IPS-18a (cell line): ENCODE data around the gene CISD1.

ENCODE experiments used
- H3K27ac ChIP-seq: one replicate; pipeline ENCODE4 v1.5.1; 2013; ENCODE audit warnings: low read length
- H3K27me3 ChIP-seq: one replicate; pipeline ENCODE4 v1.6.1; 2013; ENCODE audit warnings: mild to moderate bottlenecking, low read length; ENCODE audit not compliant: control insufficient read depth, insufficient read depth
- H3K36me3 ChIP-seq: one replicate; pipeline ENCODE4 v1.6.1; 2013; ENCODE audit warnings: low read depth, low read length; ENCODE audit not compliant: control insufficient read depth
- H3K4me1 ChIP-seq: one replicate; pipeline ENCODE4 v1.6.1; 2013; ENCODE audit warnings: low read depth, low read length; ENCODE audit not compliant: control insufficient read depth
- H3K4me3 ChIP-seq: one replicate; pipeline ENCODE4 v1.5.1; 2013; ENCODE audit warnings: low read length
- H3K9ac ChIP-seq: one replicate; pipeline ENCODE4 v1.6.1; 2013; ENCODE audit warnings: mild to moderate bottlenecking, low read length, moderate library complexity
- H3K9me3 ChIP-seq: one replicate; pipeline ENCODE4 v1.6.1; 2013; ENCODE audit warnings: low read depth, low read length; ENCODE audit not compliant: control insufficient read depth

Gene CISD1

GRCh38 chr10:58320351-58321049, 51.5 kb downstream of the CISD1 start:
- Histone ChIP-seq H3K9me3 (no peaks in the 10 kb centered on the region), H3K27me3 (no peaks in the 10 kb centered on the region), H3K27ac (no peak overlapping the region), H3K4me1 (no peaks in the 10 kb centered on the region), H3K36me3 (no peaks in the 10 kb centered on the region), H3K4me3 (no peak overlapping the region), H3K9ac (no peak overlapping the region)

- H3K27ac ChIP-seq, result no peak overlapping the region
- H3K9ac ChIP-seq, result no peak overlapping the region
- no peaks in the 10 kb centered on the region for H3K27me3 ChIP-seq
- no peaks in the 10 kb centered on the region for H3K4me1 ChIP-seq
- H3K9me3 ChIP-seq, result no peaks in the 10 kb centered on the region
- H3K36me3 ChIP-seq, result no peaks in the 10 kb centered on the region
- no peak overlapping the region for H3K4me3 ChIP-seq
These were observed 53.3 kb downstream of the CISD1 start for GRCh38 chr10:58322072-58322834.

- Histone ChIP-seq H3K4me3 (no peak overlapping the region), H3K36me3 (no peaks in the 10 kb centered on the region), H3K9ac (no peak overlapping the region), H3K27me3 (no peaks in the 10 kb centered on the region), H3K27ac (no peak overlapping the region), H3K9me3 (no peaks in the 10 kb centered on the region), H3K4me1 (no peaks in the 10 kb centered on the region)
These were observed 53.9 kb downstream of the CISD1 start for GRCh38 chr10:58322835-58323209.

- no peaks in the 10 kb centered on the region for H3K36me3 ChIP-seq
- H3K4me3 ChIP-seq, result no peak overlapping the region
- H3K4me1 ChIP-seq, result no peaks in the 10 kb centered on the region
- H3K9me3 ChIP-seq, result no peaks in the 10 kb centered on the region
- H3K27me3 ChIP-seq, result no peaks in the 10 kb centered on the region
- no peak overlapping the region for H3K27ac ChIP-seq
- H3K9ac ChIP-seq, result no peak overlapping the region
These were observed 58.0 kb downstream of the CISD1 start for GRCh38 chr10:58326967-58327381.

- Histone ChIP-seq H3K27me3 (no peaks in the 10 kb centered on the region), H3K4me3 (no peak overlapping the region), H3K4me1 (no peaks in the 10 kb centered on the region), H3K9me3 (no peaks in the 10 kb centered on the region), H3K36me3 (no peaks in the 10 kb centered on the region), H3K27ac (no peak overlapping the region), H3K9ac (no peak overlapping the region)
These were observed 59.3 kb downstream of the CISD1 start for GRCh38 chr10:58328233-58328632.

- no peaks in the 10 kb centered on the region for H3K4me1 ChIP-seq
These were observed 61.5 kb downstream of the CISD1 start for GRCh38 chr10:58330431-58330830.

GRCh38 chr10:58331646-58332045, 62.7 kb downstream of the CISD1 start:
- peaks cover 7% of the 10 kb centered on the region for H3K4me1 ChIP-seq
- no peaks in the 10 kb centered on the region for H3K36me3 ChIP-seq
- no peak overlapping the region for H3K27ac ChIP-seq

More at GRCh38 chr10:58330431-58330830, 61.5 kb downstream of the CISD1 start:
- Histone ChIP-seq H3K9ac (no peak overlapping the region), H3K27me3 (no peaks in the 10 kb centered on the region), H3K36me3 (no peaks in the 10 kb centered on the region), H3K4me3 (no peak overlapping the region), H3K9me3 (no peaks in the 10 kb centered on the region), H3K27ac (no peak overlapping the region)

GRCh38 chr10:58334817-58335305, 65.9 kb downstream of the CISD1 start, which contains the start of gene UBE2D1:
Gene UBE2D1 (plus strand): TSS chr10:58335006. CDS start chr10:58335202, 196 bp downstream.
- H3K27me3 ChIP-seq, result no peaks in the 10 kb centered on the region
- H3K27ac ChIP-seq, result no peak within 1 kb of the TSS
- H3K9me3 ChIP-seq, result no peaks in the 10 kb centered on the region
- H3K4me3 ChIP-seq, result peak within 1 kb of the TSS; percentile 89
- no peaks in the 10 kb centered on the region for H3K36me3 ChIP-seq
- H3K9ac ChIP-seq, result peak within 1 kb of the TSS; percentile 80
- H3K4me1 ChIP-seq, result peaks cover 7% of the 10 kb centered on the region

More at GRCh38 chr10:58331646-58332045, 62.7 kb downstream of the CISD1 start:
- Histone ChIP-seq H3K9ac (no peak overlapping the region), H3K9me3 (no peaks in the 10 kb centered on the region), H3K27me3 (no peaks in the 10 kb centered on the region), H3K4me3 (no peak overlapping the region)

- Histone ChIP-seq H3K27me3 (no peaks in the 10 kb centered on the region), H3K4me1 (peaks cover 7% of the 10 kb centered on the region), H3K9ac (peak overlapping the region; percentile 80), H3K27ac (no peak overlapping the region), H3K9me3 (no peaks in the 10 kb centered on the region), H3K36me3 (no peaks in the 10 kb centered on the region), H3K4me3 (peak overlapping the region; percentile 89)
These were observed 66.5 kb downstream of the CISD1 start for GRCh38 chr10:58335306-58336005.

- Histone ChIP-seq H3K4me3 (peak overlapping the region; percentile 89), H3K9ac (no peak overlapping the region), H3K27me3 (no peaks in the 10 kb centered on the region), H3K4me1 (peaks cover 7% of the 10 kb centered on the region), H3K36me3 (no peaks in the 10 kb centered on the region), H3K9me3 (no peaks in the 10 kb centered on the region), H3K27ac (no peak overlapping the region)
These were observed 67.3 kb downstream of the CISD1 start for GRCh38 chr10:58336242-58336641.
